ENCODE measurements around the gene RNLS.

DNA sequence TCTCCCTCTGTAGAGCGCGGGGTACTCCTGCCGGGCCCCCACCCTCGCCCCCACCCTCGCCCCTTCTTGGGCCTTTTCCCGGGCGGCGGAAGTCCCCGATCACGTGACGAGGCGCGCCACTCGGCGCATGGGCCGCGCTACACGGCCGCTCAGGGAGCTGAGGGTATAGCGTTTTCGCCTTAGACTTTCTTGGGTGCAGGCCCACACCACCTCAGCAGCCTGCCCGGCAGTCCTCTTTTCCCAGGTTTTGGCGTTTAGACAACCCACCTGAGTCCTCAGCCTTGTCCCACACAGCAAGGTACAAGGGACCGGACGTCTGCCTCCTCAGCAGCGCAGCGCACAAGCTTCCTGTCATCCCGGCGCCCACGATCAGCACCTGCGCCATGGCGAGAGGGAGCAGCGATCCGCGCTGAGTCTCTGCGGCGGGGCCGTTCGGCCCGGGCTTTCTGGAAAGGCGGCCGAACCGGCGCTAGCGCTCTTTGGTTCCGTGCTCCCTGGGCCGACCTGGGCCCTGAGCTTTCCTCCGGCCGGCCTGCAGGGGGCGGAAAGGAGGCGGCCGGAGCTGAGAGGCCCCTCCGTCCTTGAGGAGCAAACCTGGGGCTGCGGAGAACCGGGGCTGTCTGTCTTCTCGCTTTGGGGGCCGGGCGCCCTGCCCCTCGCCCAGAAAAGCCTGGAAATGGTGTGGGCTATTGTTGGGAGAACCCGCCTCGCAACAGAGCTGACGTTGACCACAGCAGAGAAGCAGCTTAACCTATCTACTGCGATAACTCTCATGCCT is at the start of gene RNLS:
- TF ChIP-seq POLR2AphosphoS5 (IDR thresholded peaks at IDR 0.05) (peak; percentile 36 to 84 (median 74)), CTCF (IDR thresholded peaks at IDR 0.05) (peak; percentile 55 to 90 (median 71)), POLR2A (IDR thresholded peaks at IDR 0.05) (peak; percentile 23 to 49), EP300 (IDR thresholded peaks at IDR 0.05) (no peak)

Measured in sigmoid colon (tissue), 4 donors.